Measurements from ENCODE around the gene MYO5A. TPM values are rescaled to one million over a fixed set of nuclear protein-coding genes. Genes with fewer than 3 reads are reported as not detected.

Gene MYO5A
- total and polyA plus RNA-seq, 10 of the 15 experiments (the other 5 are each of a cell fraction or from before 2014, with no cell fraction given) = 4.2 to 42.9 (median 31.1) TPM

DNA sequence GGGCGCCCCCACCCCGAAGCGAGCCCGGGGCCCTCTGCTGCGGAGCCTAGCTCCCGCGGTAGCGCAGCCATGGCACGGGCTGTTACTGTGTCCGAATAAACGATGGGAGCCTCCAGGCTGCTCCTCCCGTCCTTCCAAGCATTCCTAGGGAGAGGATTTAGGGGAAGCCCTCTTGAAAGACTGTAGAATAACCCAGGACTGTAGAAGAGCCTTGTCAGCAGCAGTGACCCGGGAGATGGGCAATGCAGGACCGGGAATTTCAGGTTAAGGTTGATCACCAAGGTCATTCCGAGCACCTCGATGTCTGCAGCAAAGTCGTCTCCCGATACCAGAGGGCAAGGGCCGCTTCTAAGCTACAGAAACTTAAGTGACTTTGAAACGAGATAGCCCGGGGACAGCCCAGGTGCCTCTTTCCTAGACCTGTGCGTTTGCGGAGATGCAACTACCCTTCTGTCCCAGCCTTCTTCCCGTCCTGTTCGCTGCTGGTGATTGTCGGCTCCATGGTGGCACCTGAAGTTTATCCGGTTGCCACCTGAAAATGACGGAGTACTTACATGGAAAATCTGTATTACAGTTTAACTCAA, 753 bp upstream of the MYO5A start (continued):
- TF ChIP-seq, protein P1, sequence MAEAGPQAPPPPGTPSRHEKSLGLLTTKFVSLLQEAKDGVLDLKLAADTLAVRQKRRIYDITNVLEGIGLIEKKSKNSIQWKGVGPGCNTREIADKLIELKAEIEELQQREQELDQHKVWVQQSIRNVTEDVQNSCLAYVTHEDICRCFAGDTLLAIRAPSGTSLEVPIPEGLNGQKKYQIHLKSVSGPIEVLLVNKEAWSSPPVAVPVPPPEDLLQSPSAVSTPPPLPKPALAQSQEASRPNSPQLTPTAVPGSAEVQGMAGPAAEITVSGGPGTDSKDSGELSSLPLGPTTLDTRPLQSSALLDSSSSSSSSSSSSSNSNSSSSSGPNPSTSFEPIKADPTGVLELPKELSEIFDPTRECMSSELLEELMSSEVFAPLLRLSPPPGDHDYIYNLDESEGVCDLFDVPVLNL (IDR thresholded peaks at IDR 0.05; ENCODE audit: low read depth, low read length) = no peak
- no peak for TF ChIP-seq NFXL1 (IDR thresholded peaks at IDR 0.05; ENCODE audit: borderline replicate concordance)
- TF ChIP-seq MEF2B (IDR thresholded peaks at IDR 0.05; ENCODE audit: partially characterized antibody, poor library complexity, severe bottlenecking) = no peak
- no peak for TF ChIP-seq ZBTB11 (CRISPR knock-in tag; IDR thresholded peaks at IDR 0.05)
- TF ChIP-seq ZSCAN29 (IDR thresholded peaks at IDR 0.05) = no peak
- TF ChIP-seq BCL3 (IDR thresholded peaks at IDR 0.05; ENCODE audit: borderline replicate concordance, insufficient read depth, low read depth, low read length, poor library complexity, severe bottlenecking) = no peak
- TF ChIP-seq EZH2 (IDR thresholded peaks at IDR 0.05; ENCODE audit: borderline replicate concordance, control insufficient read depth, low read depth, low read length) = no peak
- no peak for TF ChIP-seq MEF2A (IDR thresholded peaks at IDR 0.05; ENCODE audit: insufficient read depth, low read depth, low read length)
- no peak for TF ChIP-seq NRF1 (conservative IDR thresholded peaks at IDR 0.05; ENCODE audit: low read depth, low read length)
- no peak for TF ChIP-seq POLR2AphosphoS5 (IDR thresholded peaks at IDR 0.05; ENCODE audit: low read length)
- TF ChIP-seq, protein P2, sequence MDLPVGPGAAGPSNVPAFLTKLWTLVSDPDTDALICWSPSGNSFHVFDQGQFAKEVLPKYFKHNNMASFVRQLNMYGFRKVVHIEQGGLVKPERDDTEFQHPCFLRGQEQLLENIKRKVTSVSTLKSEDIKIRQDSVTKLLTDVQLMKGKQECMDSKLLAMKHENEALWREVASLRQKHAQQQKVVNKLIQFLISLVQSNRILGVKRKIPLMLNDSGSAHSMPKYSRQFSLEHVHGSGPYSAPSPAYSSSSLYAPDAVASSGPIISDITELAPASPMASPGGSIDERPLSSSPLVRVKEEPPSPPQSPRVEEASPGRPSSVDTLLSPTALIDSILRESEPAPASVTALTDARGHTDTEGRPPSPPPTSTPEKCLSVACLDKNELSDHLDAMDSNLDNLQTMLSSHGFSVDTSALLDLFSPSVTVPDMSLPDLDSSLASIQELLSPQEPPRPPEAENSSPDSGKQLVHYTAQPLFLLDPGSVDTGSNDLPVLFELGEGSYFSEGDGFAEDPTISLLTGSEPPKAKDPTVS (IDR thresholded peaks at IDR 0.05; ENCODE audit: low read depth, low read length) = no peak
- peak; percentile 16 for TF ChIP-seq KLF5 (IDR thresholded peaks at IDR 0.05; ENCODE audit: partially characterized antibody)
- TF ChIP-seq PRDM15 (CRISPR knock-in tag; IDR thresholded peaks at IDR 0.05) = no peak
- no peak for TF ChIP-seq PML (IDR thresholded peaks at IDR 0.05; ENCODE audit: low read length)
- TF ChIP-seq RFX5 (IDR thresholded peaks at IDR 0.05; ENCODE audit: low read depth, low read length) = no peak
- no peak for TF ChIP-seq USF1 (IDR thresholded peaks at IDR 0.05; ENCODE audit: borderline replicate concordance, extremely low read length, insufficient read depth, low read depth, low read length)
